Adrenal gland (tissue), 12 donors: ENCODE data around the gene TSHZ2. TPM values are rescaled to one million over a fixed set of nuclear protein-coding genes. Genes with fewer than 3 reads are reported as not detected.

ENCODE experiments used
- DNase-seq, 7 donors: peaks; one replicate each; pipeline ENCODE4 v3.0.0-alpha.2; 2019 to 2020
- H3K27ac ChIP-seq, 5 donors: fragments of 200-600 bp; sonication (generic) in 4 of 5; 1 replicate in 3 of 5; 2 replicates in 2 of 5; pipeline versions ENCODE4 v1.5.1 to v1.8.0; 2016 to 2020; ENCODE audit warnings: mild to moderate bottlenecking in 1 of 5
- H3K27me3 ChIP-seq: fragments of 200-600 bp; 2 replicates; pipeline ENCODE4 v1.8.0; 2021
- H3K36me3 ChIP-seq, 2 donors: fragments of 200-600 bp; replicated peaks in 1 of 2; 1 replicate in 1 of 2; 2 replicates in 1 of 2; pipeline versions ENCODE4 v1.5.1 to v1.8.0; 2018 to 2022
- H3K4me1 ChIP-seq, 2 donors: fragments of 200-600 bp; replicated peaks in 1 of 2; 1 replicate in 1 of 2; 2 replicates in 1 of 2; pipeline versions ENCODE4 v1.5.1 to v1.8.0; 2018 to 2021
- H3K4me3 ChIP-seq, 4 donors: fragments of 200-600 bp; sonication (generic) in 3 of 4; one replicate each; pipeline ENCODE4 v1.5.1; 2016 to 2018
- H3K9me3 ChIP-seq, 3 donors: fragments of 200-600 bp; sonication (generic) in 1 of 3; replicated peaks in 1 of 3; 1 replicate in 2 of 3; 2 replicates in 1 of 3; pipeline versions ENCODE4 v1.5.1 to v1.8.0; 2016 to 2021
- POLR2A ChIP-seq, 2 donors: fragments of 450-650 bp; IDR thresholded peaks; one replicate each; pipeline ENCODE4 v1.6.1; 2017; ENCODE audit warnings: antibody characterized with exemption in 2 of 2, mild to moderate bottlenecking in 2 of 2, moderate library complexity in 1 of 2
- WGBS, 4 donors: extraction: QIAGEN DNeasy Blood & Tissue Kit in 2 of 4; methylation state at CpG; one replicate each; pipeline versions ENCODE4 v1.1.5 to v1.1.7; 2013 to 2017; 5-methylcytosine and 5-hydroxymethylcytosine counted together
- intact Hi-C, 2 donors: fragments of 100-400 bp; cut with DNase I; formaldehyde crosslinking; loops; one replicate each; pipeline versions ENCODE4 v1.14.1 to v1.15.0; 2022 to 2023
- polyA plus RNA-seq, 3 donors: library from polyadenylated mRNA; stranded (reverse); fragments of 200-250 nt in 2 of 3; fragments of 350-450 nt in 1 of 3; fragmentation: Illumina TruSeq in 1 of 3; extraction: RNeasy Lipid Tissue Mini Kit (QIAGEN cat#74804) in 1 of 3; gene quantifications; one replicate each; pipeline ENCODE4 v1.2.3, GENCODE V29; 2013 to 2014
- total RNA-seq, 9 donors: library from RNA; depleted of rRNA in 4 of 9; stranded (reverse); fragments of >200 nt in 4 of 9; fragments of 120-200 nt in 1 of 9; fragmentation: NEBNext Ultra II Directional in 1 of 9; extraction: Animal tissue kit (Norgen Biotek cat#: 25700) in 1 of 9; gene quantifications; one replicate each; pipeline versions ENCODE4 v1.1.0 to v1.2.4, GENCODE V29; 2013 to 2023
- TF ChIP-seq, protein P1 (sequence below), 6 experiments: fragments of 450-650 bp in 4 of 6; fragments of 200-600 bp in 2 of 6; sonication (generic) in 1 of 6; IDR thresholded peaks; 1 replicate in 5 of 6; 2 replicates in 1 of 6; pipeline versions ENCODE4 v1.5.1 to v1.8.0; 2016 to 2021; ENCODE audit warnings: antibody characterized with exemption in 6 of 6, mild to moderate bottlenecking in 2 of 6, moderate library complexity in 1 of 6
- donor health status: healthy with polysubstance abuse.
- donor health status: Bipolar disorder and iron deficiency.
- donor health status: DM: yes; HTN: yes; CAD: no.
- donor health status: DM: no; HTN: no; CAD: no.
- donor health status: DM: no; HTN: no; CAD: no.
- donor health status: DM: yes; HTN: yes; CAD: no.

TSHZ2 gene
- total and polyA plus RNA-seq, 12 donors = 20.5 to 87.1 (median 52.4) TPM

DNA sequence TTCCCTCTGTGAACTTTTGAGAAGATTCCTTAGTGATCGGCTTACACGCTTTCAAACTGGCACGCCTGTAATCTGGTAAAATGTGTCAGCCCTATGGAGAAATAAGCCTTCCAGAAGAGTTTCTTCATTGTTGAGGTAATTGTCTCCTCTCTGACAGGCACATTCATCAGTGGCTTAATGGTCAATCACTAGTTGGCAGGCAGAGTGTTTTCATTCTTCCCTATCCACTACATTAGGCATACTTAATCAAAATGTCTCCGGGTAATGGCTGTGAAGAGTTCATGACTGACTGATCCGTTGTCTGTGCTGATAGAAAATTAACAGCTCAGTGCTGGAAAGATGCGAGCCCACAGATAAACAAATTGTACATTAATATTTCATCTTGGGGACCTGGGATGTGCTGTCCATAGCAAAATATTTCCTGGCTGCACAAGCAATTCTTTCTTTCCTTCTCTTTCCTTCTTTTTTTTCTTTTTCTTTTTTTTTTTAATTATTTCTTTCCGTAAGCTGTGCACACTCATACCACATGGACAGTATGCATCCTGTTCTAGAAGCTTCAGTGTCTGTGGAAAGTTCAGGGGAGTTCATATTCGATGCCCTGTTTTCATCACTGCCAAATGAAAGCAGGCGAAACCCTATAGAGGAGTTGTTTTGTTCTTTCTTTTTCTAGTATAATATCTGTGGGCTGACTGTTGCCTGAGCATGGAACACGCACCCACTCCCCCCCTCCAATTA is 31.4 kb downstream of the TSHZ2 start:
- WGBS, 4 donors = 69 to 76% (median 74%) methylated on average over 10 of the region's 10 CpGs
- no peaks in the 10 kb centered on the region for H3K9me3 ChIP-seq
- H3K27ac ChIP-seq = peak overlapping the region in 1 of 5 donors; percentile 13
- peaks cover 5 to 51% of the 10 kb centered on the region in 2 donors for H3K4me1 ChIP-seq
- intact Hi-C loops = no loop called here
- no peaks in the 10 kb centered on the region for H3K27me3 ChIP-seq
- DNase-seq = no peak
- TF ChIP-seq POLR2A (IDR thresholded peaks at IDR 0.05) = no peak
- TF ChIP-seq, protein P1, sequence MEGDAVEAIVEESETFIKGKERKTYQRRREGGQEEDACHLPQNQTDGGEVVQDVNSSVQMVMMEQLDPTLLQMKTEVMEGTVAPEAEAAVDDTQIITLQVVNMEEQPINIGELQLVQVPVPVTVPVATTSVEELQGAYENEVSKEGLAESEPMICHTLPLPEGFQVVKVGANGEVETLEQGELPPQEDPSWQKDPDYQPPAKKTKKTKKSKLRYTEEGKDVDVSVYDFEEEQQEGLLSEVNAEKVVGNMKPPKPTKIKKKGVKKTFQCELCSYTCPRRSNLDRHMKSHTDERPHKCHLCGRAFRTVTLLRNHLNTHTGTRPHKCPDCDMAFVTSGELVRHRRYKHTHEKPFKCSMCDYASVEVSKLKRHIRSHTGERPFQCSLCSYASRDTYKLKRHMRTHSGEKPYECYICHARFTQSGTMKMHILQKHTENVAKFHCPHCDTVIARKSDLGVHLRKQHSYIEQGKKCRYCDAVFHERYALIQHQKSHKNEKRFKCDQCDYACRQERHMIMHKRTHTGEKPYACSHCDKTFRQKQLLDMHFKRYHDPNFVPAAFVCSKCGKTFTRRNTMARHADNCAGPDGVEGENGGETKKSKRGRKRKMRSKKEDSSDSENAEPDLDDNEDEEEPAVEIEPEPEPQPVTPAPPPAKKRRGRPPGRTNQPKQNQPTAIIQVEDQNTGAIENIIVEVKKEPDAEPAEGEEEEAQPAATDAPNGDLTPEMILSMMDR (IDR thresholded peaks at IDR 0.05) = no peak
- H3K4me3 ChIP-seq = no peak overlapping the region
- H3K36me3 ChIP-seq = no peaks in the 10 kb centered on the region

DNA sequence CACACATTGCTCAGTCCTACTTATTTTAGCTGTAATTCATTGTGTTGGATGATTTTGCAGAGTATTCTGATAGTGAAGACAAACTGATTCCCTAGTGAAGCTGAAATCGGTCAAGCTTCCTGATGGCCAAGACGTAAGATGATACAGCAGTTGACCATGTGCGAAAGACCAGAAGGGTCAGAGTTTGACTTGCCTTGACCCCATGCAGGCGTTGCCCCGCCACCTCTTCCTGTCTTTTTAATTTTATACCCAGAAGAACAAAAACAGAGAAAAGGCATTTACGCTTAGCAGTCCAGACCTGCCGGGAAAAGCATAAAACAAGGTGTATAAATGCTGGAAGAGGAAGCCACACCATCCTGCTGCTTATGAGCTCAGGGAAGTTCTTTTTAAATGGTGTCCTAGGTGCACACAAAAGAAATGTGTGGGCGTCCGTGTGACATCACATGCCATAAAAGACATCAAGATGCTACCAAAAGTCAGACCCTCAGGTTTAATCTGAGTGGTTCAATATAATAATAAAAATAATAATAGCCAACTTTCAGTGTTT is 32.2 kb downstream of the TSHZ2 start:
- intact Hi-C loops = no loop called here
- Histone ChIP-seq H3K4me1 (peaks cover 5 to 51% of the 10 kb centered on the region in 2 donors), H3K36me3 (no peaks in the 10 kb centered on the region), H3K4me3 (no peak overlapping the region), H3K9me3 (no peaks in the 10 kb centered on the region), H3K27me3 (no peaks in the 10 kb centered on the region), H3K27ac (no peak overlapping the region)
- no peak for DNase-seq
- 78 to 90% (median 85%) methylated on average over 9 of the region's 9 CpGs for WGBS, 4 donors
- TF ChIP-seq, protein P1 (IDR thresholded peaks at IDR 0.05) = no peak
- TF ChIP-seq POLR2A (IDR thresholded peaks at IDR 0.05) = no peak

DNA sequence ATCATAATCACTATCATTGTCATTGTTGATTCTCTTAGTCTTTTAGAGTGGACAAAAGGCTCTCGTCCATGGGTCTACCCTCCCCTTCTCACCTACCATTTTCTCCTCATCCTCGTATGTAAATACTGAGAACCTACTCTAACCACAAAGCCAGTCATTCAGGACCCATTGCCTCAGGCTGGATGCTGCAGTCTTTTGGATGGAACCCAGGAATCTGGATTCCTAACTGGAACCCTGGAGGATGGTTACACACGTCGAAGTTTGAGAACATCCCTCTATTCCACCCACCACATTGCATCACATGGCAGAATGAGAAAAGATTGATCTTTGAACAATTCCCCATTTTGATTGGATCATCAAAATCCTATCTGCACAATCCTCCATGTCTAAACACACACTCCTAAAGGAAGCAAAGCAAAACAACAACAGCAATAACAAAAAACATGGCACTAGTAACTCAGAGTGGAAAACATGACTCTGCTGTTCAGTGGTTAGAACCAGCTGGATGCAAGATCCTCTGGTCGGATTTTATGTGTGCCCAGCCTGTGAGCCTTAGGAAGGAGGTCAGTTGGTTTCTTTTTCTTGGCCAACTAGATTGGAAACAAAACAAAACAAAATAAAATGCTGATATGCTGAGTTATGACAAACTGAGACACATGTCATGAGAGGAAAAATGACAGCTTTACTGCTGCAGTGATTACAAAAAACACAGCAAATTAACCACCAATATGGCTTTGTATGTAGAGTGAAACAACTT is 38.0 kb downstream of the TSHZ2 start:
- 78 to 86% (median 80%) methylated on average over 5 of the region's 5 CpGs for WGBS, 4 donors
- H3K27me3 ChIP-seq = no peaks in the 10 kb centered on the region
- TF ChIP-seq POLR2A (IDR thresholded peaks at IDR 0.05) = no peak
- TF ChIP-seq, protein P1 (IDR thresholded peaks at IDR 0.05) = no peak
- intact Hi-C loops = no loop called here
- no peak overlapping the region for H3K4me3 ChIP-seq
- DNase-seq = no peak
- no peaks in the 10 kb centered on the region for H3K36me3 ChIP-seq
- H3K27ac ChIP-seq = no peak overlapping the region
- no peaks in the 10 kb centered on the region for H3K9me3 ChIP-seq
- H3K4me1 ChIP-seq = peaks cover 0 to 11% of the 10 kb centered on the region in 2 donors

DNA sequence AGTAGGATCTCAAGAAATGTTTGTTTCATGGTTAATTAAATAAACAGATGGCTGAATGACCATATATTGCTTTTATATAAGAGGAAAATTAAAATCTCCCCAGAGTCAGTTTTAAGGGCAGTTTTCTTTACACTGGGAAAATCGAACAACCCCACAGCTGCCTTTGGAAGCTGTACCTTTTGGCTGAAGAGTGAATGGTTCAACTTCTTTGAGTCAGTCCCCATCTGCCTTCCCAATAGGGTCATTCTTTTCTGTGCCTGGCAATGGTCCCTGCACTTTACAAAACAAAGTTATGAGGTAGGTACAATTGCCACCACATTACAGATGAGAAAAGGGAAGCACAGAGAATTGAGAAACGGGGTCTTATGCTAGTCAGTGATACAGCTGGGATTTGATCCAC is 39.5 kb downstream of the TSHZ2 start:
- intact Hi-C loops = no loop called here
- DNase-seq = no peak
- H3K9me3 ChIP-seq = no peaks in the 10 kb centered on the region
- no peak overlapping the region for H3K4me3 ChIP-seq
- H3K36me3 ChIP-seq = no peaks in the 10 kb centered on the region
- no peaks in the 10 kb centered on the region for H3K4me1 ChIP-seq
- 87 to 93% (median 90%) methylated on average over 2 of the region's 2 CpGs for WGBS, 4 donors
- no peak for TF ChIP-seq POLR2A (IDR thresholded peaks at IDR 0.05)
- TF ChIP-seq, protein P1 (IDR thresholded peaks at IDR 0.05) = no peak
- H3K27me3 ChIP-seq = no peaks in the 10 kb centered on the region
- no peak overlapping the region for H3K27ac ChIP-seq
